Mononuclear cell (primary cell): ENCODE results near the gene LAMB1. TPM values are rescaled to one million over a fixed set of nuclear protein-coding genes. Genes with fewer than 3 reads are reported as not detected.
"Not testable (repeated sequence)": the region's sequence is repeated elsewhere in the genome, so short reads cannot be mapped to it uniquely, and the experiment has no call there.

Experiments used
- H3K27me3 ChIP-seq: 2 replicates; pipeline ENCODE4 v1.6.0; 2011; ENCODE audit warnings: low read length, control low read depth; ENCODE audit not compliant: insufficient read depth
- H3K4me1 ChIP-seq: 2 replicates; pipeline ENCODE4 v1.5.1; 2011; ENCODE audit warnings: mild to moderate bottlenecking, low read length, control low read depth; ENCODE audit not compliant: insufficient read depth
- H3K4me3 ChIP-seq: 2 replicates; pipeline ENCODE4 v1.5.1; 2011; ENCODE audit warnings: mild to moderate bottlenecking, low read length, moderate library complexity
- H3K9me3 ChIP-seq: 2 replicates; pipeline ENCODE4 v1.5.1; 2011; ENCODE audit warnings: low read depth, mild to moderate bottlenecking, control low read depth, low read length
- total RNA-seq: library from RNA; depleted of rRNA; stranded (reverse); fragments of >200 nt; gene quantifications from one replicate; pipeline ENCODE4 v1.2.3, GENCODE V29; 2012

LAMB1 gene
- total RNA-seq = 0.10 TPM

DNA sequence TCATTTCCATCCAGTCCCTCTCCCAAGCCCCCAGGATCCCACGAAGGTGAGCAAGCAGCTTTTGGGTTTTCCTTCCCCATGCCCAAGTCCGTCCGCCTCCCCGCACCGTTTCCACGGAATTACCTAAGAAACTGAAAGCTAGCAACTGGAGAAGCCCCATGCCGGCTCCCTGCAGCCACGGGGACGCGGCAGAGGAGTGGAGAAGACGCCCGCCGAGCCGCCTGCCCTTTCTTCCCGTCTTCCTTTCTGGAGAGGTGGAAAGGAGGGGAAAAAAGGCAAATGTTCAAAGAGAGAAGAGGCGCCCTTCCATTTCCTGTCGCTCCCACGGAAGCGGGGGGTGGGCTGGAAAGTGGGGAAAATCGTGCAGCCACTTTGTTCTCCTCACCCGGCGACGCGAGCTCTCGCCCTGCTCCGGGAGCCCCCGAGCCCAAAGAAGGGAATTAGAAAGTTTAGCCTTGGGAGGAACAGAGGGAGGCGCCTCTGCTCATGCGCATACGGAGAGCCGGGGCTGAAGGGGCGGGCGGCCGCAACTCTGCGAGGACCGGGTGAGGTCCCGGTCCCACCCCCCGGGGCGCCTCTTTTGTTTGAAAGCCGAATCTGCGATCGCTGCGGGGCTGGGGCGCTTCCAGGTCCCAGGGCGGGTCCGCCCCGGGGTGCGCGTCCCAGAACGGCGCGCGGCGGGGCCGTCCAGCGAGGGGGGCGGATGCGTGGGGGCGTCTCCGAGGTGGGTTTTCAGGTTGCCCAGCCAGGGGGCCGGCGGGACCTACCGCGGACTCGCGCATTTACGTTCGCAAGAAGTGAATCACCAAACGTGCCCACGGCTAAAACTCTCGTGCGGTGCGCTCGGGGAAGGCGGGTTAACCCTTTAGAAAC is at the start of gene LAMB1:
TSS of gene LAMB1 (minus strand) at position 436 of the 873 bp plus-strand sequence. CDS start at position 160, 276 bp downstream.
- Histone ChIP-seq H3K9me3 (no peaks in the 10 kb centered on the region), H3K4me3 (no peak within 1 kb of the TSS), H3K4me1 (peaks cover 16% of the 10 kb centered on the region), H3K27me3 (peaks cover 78% of the 10 kb centered on the region)

DNA sequence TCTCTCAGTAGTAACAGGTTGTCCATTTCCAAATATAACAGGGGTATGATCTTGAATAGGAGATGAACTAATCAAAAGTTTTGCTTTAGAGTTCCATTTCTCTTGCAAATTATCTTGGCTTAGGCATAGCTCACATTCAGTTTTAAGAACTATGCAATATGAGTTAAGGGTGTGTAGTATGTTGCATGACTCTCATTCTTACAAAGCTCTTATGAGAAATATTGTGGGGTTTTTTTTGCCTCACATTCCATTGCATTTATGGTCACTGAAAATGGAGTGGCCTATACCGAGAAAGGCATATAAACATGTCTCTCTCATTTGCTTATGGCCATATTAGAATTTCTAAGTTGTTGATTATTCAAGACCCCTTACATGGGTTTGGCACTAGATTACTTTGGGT is 48.5 kb upstream of the LAMB1 start:
- Histone ChIP-seq H3K4me1 (no peaks in the 10 kb centered on the region), H3K27me3 (no peaks in the 10 kb centered on the region), H3K9me3 (no peaks in the 10 kb centered on the region), H3K4me3 (no peak overlapping the region)

DNA sequence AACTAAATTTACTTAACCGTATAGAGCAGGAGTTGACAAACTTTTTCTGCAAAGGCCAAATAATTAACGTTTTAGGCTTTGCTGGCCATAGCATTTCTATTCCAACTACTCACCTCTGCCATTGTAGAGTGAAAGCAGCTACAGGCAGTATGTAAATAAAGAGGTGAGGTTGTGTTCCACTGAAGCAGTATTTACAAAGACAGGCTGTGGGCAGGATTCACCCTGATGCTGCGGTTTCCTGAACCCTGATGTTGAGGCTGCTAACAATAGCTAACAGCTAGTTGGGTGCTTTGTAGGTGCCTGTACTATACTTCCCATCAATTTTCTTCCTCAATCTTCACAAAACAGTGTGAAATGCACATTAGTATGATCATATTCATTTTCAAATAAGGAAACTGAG is 47.0 kb upstream of the LAMB1 start:
- Histone ChIP-seq H3K27me3 (no peaks in the 10 kb centered on the region), H3K4me1 (no peaks in the 10 kb centered on the region), H3K9me3 (no peaks in the 10 kb centered on the region), H3K4me3 (no peak overlapping the region)

DNA sequence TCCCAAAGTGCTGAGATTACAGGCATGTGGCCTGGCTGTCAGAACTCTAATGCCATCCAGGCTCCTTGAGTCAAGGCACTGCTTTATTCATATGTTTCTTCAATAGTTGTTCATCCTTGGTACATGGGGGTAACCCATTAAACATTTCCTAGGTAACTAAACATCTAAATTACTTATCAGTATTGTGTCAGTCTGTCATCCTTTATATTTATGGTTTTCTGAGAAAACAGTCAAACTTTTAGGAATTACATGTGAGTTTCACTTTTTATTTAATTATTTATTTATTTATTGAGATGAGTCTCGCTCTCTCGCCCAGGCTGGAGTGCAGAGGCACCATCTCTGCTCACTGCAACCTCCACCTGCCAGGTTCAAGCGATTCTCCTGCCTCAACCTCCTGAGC is 45.5 kb upstream of the LAMB1 start:
- no peaks in the 10 kb centered on the region for H3K4me1 ChIP-seq
- H3K9me3 ChIP-seq = no peaks in the 10 kb centered on the region
- no peaks in the 10 kb centered on the region for H3K27me3 ChIP-seq
- H3K4me3 ChIP-seq = no peak overlapping the region

DNA sequence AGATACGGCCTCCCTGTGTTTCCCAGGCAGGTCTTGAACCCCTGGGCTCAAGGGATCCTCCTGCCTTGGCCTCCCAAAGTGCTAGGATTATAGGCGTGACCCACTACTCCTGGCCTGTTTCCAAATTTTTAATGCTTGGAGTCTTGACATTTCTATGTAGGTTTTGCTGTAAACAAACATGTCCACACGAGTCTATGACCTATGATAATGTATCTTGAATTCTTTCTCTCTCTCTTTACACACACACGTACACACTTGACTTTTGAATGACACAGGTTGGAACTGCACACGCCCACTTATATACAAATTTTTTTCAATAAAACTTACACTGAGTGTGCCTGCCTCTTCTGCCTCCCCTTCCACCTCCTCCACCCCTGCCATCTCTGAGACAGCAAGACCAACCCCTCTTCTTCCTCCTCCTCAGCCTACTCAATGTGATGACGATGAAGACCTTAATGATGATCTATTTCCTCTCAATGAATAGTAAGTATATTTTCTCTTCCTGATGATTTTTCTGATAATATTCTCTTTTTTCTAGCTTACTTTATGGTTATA is 44.1 kb upstream of the LAMB1 start:
- Histone ChIP-seq H3K4me1 (no peaks in the 10 kb centered on the region), H3K27me3 (no peaks in the 10 kb centered on the region), H3K4me3 (no peak overlapping the region), H3K9me3 (no peaks in the 10 kb centered on the region)

DNA sequence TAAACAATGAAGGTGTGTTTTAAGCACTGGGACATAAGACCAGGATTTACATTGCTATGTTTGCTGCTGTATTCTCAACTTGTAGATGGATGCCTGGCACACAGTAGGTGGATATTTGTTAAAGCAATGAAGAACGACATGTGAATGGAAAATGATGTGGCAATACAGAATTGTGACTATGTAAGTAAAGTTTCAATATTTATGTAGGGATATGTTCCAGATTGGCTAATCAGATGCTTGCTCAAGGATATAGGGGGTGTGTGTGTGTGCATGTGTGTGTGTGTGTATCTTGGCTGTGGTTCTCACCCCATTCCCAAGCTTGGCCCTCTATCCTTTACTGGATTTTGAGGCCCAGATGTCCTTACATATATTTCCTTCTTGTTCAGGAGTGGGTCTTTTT is 42.7 kb upstream of the LAMB1 start:
- Histone ChIP-seq H3K27me3 (no peaks in the 10 kb centered on the region), H3K4me1 (no peaks in the 10 kb centered on the region), H3K9me3 (no peaks in the 10 kb centered on the region), H3K4me3 (no peak overlapping the region)

DNA sequence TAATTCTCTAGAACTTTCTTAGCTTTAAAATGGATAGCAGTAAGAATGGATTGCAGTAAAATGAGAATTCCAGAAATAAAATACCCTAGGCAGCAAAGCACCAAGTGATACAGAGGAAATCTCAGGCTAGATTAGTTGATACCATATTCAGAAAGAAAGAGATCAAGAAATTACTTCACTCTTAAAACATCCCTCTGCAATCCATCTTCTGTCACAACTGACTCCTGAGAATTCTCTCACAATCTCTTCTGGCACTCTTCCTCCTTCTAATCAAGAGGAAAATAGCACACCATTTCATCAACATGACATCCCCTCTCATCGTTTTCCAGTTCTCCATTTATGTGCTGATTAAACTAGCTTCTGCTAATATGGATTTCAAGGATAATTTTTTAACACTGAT is 42.2 kb upstream of the LAMB1 start:
- H3K9me3 ChIP-seq = no peaks in the 10 kb centered on the region
- no peak overlapping the region for H3K4me3 ChIP-seq
- H3K27me3 ChIP-seq = no peaks in the 10 kb centered on the region
- no peaks in the 10 kb centered on the region for H3K4me1 ChIP-seq

DNA sequence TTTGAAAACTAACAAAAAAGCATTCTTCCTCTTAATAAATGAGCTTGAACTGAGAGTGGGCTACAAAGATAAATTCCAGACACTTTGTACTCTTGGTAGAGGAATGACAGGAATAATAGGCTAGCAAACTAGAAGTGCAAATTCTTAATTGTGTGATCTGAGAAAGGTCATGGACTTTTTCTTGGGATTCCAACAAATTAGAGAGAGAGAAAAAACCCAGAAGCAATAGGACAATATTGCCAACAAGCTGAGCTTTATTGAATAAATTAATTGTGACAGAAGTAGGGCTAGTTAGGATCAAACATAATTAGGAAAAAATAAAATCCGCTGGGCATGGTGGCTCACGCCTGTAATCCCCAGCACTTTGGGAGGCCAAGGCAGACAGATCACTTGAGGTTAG is 41.4 kb upstream of the LAMB1 start:
- Histone ChIP-seq H3K9me3 (no peaks in the 10 kb centered on the region), H3K27me3 (no peaks in the 10 kb centered on the region), H3K4me1 (no peaks in the 10 kb centered on the region), H3K4me3 (no peak overlapping the region)

DNA sequence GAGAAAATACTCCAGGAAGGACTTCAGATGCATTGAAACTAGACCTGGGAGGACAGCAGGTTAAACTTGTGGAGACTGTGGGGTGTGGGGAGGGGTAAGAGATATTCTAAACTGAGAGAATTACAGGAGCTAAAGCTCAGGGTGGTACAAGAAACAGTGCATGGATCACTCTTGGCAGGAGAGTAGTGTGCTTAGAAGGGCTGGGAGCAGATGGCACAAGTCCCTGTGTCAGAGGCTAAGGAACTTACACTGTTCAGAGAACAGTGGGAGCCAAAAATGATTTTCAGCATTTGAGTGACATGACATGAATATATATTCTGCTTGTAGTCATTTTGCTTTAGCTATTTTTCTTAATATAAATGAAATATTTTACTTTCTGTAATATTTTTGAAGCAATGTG is 36.0 kb upstream of the LAMB1 start:
- no peaks in the 10 kb centered on the region for H3K9me3 ChIP-seq
- no peaks in the 10 kb centered on the region for H3K27me3 ChIP-seq
- H3K4me1 ChIP-seq = no peaks in the 10 kb centered on the region
- H3K4me3 ChIP-seq = no peak overlapping the region

DNA sequence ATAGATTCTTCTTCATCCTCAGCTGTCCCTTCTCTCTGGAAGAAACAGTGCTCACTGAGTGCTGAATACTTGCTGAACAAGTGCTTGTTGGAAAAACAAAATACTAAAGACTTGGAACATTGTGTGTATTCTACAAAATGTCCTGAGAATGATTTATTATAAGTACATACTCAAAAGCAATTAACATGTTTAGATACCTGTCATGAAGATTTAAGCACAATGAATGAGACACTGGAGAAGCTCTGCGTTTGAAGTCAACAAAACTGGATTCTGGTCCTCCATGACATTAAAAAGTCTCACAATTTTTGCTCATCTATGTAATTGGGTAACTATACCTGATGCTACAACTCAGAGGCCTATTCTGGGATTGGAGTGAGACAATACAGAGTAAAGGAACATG is 34.8 kb upstream of the LAMB1 start:
- Histone ChIP-seq H3K4me3 (no peak overlapping the region), H3K27me3 (no peaks in the 10 kb centered on the region), H3K9me3 (no peaks in the 10 kb centered on the region), H3K4me1 (no peaks in the 10 kb centered on the region)

DNA sequence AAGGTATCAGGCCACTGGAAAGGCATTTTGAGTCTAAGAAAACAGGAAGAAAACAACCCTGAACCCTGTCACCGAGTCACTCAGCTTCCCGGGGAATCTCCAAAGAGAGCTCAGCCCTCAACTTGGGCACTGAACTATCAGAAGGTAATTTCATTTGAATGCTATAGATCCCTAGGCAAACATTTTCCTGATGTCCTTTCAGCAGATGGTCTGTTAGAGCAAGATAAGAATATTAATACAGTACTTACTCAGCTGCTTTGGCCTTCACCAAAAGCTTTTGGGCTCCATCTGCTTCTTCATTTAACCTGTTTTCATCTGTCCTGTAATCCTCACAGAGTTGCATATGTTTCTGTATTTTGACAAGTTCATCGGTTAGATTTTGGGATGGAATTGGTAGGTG is 34.2 kb upstream of the LAMB1 start:
- no peaks in the 10 kb centered on the region for H3K9me3 ChIP-seq
- no peaks in the 10 kb centered on the region for H3K4me1 ChIP-seq
- H3K27me3 ChIP-seq = no peaks in the 10 kb centered on the region
- H3K4me3 ChIP-seq = no peak overlapping the region

DNA sequence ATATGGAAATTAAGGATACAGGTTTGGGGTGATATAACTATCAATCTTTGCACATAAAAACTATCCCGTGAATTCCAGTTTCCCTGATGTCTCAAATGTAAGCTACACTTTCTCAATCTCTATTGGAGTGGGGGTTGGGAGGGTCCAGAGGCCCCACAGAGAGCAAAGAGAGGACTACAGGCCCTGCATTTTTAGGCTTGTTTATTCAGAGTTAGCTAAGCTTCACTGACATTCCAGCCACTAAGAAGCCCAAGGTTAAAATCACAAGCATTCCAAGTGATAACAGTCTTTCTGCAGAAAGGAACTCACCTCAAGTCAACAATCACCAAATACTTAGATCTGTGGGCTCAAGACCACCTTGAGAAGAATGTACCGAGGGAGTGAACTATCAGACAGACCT is 31.6 kb upstream of the LAMB1 start:
- H3K27me3 ChIP-seq = no peaks in the 10 kb centered on the region
- H3K4me3 ChIP-seq = no peak overlapping the region
- no peaks in the 10 kb centered on the region for H3K4me1 ChIP-seq
- H3K9me3 ChIP-seq = no peaks in the 10 kb centered on the region

DNA sequence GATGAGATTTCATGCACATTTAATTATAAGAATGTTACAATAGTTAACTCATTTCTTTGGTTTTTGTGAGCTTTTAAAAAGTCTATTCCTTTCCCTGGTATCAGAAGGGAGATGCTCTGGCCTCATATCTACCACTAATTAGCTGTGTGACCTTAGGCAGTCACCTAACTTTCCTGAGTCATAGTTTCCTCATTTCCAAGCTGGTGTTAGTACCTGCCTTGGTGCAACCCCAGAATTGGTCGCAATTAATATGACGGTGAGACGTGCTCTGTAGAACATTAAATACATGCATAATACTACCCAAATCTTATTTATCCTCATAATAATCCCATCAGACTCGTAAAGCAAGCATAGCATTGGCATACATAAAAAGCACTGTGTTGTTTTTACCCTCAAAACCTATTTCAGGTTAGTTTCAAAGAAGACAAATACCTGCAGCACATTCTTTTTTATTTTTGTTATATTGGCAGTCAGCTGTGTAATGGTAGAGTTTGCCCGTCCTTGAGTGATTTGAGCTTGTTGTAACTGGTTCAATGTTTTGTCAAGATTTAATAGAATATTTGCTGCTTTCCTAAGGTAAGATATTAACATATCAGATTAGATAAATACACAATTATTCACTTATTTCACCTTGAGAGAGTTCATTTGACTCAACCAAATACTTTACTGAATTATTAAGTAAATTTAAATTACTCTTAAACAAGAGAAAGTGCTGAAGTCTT is 31.0 kb upstream of the LAMB1 start:
- no peak overlapping the region for H3K4me3 ChIP-seq
- H3K27me3 ChIP-seq = no peaks in the 10 kb centered on the region
- H3K4me1 ChIP-seq = no peaks in the 10 kb centered on the region
- no peaks in the 10 kb centered on the region for H3K9me3 ChIP-seq

DNA sequence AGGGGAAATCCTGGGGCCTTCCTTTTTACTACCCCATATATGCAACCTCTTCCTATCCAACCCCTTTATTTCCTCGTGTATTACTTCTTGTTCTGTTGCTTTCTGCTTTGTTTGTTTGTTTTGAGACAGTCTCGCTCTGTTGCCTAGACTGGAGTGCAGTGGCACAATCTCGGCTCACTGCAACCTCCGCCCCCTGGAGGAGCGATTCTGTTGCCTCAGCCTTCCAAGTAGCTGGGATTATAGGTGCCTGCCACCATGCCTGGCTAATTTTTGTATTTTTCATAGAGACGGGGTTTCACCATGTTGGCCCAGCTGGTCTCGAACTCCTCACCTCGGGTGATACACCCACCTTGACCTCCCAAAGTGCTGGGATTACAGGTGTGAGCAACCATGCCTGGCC is 30.3 kb upstream of the LAMB1 start:
- H3K4me1 ChIP-seq, H3K9me3 ChIP-seq, H3K4me3 ChIP-seq, H3K27me3 ChIP-seq: not testable (repeated sequence)

DNA sequence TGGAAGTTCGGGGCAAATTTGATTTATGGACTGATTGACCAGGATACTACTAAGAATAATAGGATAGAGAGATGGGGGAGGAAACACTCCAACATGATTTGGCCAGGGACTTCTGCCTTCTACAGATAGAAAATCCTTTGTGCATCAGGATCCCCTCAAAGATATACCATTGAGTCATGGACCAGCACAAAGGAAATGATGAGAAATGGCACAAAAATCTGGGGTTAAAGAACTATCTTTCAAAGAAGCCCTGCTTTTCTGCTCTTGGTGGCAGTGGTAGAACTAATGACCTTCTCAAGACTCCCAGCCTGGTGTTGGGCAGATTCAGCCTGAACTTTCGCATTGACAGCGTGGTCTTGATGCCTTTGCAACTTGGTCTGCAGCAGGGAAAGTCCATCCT is 27.6 kb upstream of the LAMB1 start:
- Histone ChIP-seq H3K4me3 (no peak overlapping the region), H3K9me3 (no peaks in the 10 kb centered on the region), H3K4me1 (no peaks in the 10 kb centered on the region), H3K27me3 (no peaks in the 10 kb centered on the region)
